Measurements from ENCODE around the gene SYT1.

GRCh38 chr12:79426121-79426520 is 561.5 kb downstream of the SYT1 start:
- TF ChIP-seq POLR2A (IDR thresholded peaks at IDR 0.05) = no peak
- TF ChIP-seq, protein P1, sequence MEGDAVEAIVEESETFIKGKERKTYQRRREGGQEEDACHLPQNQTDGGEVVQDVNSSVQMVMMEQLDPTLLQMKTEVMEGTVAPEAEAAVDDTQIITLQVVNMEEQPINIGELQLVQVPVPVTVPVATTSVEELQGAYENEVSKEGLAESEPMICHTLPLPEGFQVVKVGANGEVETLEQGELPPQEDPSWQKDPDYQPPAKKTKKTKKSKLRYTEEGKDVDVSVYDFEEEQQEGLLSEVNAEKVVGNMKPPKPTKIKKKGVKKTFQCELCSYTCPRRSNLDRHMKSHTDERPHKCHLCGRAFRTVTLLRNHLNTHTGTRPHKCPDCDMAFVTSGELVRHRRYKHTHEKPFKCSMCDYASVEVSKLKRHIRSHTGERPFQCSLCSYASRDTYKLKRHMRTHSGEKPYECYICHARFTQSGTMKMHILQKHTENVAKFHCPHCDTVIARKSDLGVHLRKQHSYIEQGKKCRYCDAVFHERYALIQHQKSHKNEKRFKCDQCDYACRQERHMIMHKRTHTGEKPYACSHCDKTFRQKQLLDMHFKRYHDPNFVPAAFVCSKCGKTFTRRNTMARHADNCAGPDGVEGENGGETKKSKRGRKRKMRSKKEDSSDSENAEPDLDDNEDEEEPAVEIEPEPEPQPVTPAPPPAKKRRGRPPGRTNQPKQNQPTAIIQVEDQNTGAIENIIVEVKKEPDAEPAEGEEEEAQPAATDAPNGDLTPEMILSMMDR (IDR thresholded peaks at IDR 0.05) = no peak
- TF ChIP-seq EP300 (IDR thresholded peaks at IDR 0.05) = no peak
